Activated CD8-positive, alpha-beta memory T cell treated with anti-CD3 and anti-CD28 coated beads for 4 hours (primary cell): ENCODE results near the gene SIRPD.
"Not testable (repeated sequence)": the region's sequence is repeated elsewhere in the genome, so short reads cannot be mapped to it uniquely, and the experiment has no call there.

Source experiments
- DNase-seq, 2 donors: peaks; one replicate each; pipeline ENCODE4 v3.0.0-alpha.2; 2020; ENCODE audit warnings: low read depth in 2 of 2

SIRPD gene

DNA sequence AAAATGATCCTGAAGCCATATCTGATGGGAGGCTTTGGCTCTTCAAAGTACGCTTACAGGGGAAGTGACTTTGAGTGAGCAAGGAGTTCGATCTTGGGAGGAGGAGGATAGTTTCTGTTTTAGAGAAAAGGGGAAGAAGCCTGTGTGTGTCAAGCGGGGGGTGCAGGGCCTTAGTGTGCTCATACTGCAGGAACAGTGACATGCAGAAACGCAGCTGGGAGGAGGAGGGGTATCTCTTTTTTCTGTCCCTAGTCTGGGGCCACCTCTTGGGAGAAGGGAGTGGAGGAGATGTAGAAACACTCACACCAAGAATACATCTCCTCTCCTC lies 19.8 kb downstream of the SIRPD start:
- no peak for DNase-seq

GRCh38 chr20:1536893-1537730 lies 20.4 kb downstream of the SIRPD start:
- DNase-seq = no peak

DNA sequence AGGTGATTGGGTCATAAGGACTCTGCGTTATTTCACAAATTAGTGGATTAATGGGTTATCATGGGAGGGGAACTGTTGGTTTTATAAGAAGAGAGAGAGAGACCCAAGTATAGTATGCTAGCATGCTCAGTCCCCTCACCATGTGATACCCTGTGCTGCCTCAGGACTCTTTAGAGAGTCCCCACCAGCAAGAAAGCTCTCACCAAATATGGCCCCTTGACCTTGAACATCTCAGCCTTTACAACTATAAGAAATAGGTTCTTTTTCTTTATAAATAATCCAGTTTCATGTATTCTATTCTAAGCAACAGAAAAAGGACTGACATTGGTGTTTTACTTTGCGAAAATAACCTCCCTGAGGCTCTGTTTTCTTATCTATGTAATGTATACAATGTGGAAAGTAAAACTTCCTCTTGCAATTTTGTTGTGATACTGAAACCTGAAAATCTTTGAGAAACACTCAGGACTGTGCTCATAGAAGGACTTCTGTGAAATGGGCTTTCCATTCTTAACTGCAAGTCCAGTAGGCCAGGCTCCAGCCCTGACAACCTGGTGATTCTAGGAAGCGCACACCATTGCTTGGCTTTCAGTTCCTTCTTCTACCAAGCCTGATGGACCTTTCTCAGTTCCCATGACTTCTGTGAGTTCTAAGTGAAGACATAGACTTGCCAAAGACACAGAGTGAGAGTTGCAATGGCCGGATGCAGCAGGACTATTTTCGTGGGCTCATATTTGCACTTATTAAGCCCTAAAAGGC lies 21.9 kb downstream of the SIRPD start:
- DNase-seq = no peak

- DNase-seq = no peak
Measured at GRCh38 chr20:1534526-1534925, 23.0 kb downstream of the SIRPD start.

DNA sequence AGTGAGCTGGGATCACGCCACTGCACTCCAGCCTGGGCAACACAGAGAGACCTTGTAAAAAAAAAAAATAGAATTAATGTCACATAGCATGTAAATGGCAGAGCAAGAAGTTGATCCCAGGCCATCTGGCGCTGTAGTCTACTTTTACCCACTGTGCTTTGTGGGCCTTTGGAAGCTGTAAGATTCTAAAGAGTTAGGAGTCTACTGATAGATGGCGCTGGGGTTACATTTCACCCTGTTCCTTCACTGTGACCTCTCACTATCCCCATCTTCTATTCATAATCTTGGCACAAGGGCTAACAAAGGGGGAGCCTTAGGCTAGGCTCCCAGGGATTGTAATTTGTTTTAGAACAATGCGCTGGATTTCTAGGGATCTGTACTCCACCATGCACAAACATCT lies 24.4 kb downstream of the SIRPD start:
- DNase-seq = no peak

GRCh38 chr20:1528811-1529210 lies 28.7 kb downstream of the SIRPD start:
- DNase-seq = no peak

DNA sequence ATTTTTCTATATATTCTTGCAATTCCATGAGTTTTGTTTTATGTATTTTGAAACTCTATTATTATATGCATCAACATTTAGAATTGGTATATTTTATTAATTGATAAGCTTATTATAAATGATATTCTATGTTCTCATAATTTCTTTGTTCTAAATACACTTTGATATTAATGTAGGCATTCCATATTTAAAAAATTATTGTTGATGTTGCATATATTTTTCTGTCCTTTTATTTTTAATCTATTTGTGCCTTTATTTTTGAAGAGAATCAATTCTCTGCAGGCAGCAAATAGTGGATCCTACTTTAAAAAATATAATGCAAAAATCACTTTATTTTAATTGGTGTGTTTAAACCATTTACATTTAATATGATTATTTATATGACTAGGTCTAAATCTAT lies 29.6 kb downstream of the SIRPD start:
- DNase-seq = no peak

GRCh38 chr20:1526896-1527295 lies 30.6 kb downstream of the SIRPD start:
- no peak for DNase-seq

- no peak for DNase-seq
Measured at GRCh38 chr20:1526310-1526709, 31.2 kb downstream of the SIRPD start.

- DNase-seq = no peak
Measured at GRCh38 chr20:1524004-1524403, 33.5 kb downstream of the SIRPD start.

DNA sequence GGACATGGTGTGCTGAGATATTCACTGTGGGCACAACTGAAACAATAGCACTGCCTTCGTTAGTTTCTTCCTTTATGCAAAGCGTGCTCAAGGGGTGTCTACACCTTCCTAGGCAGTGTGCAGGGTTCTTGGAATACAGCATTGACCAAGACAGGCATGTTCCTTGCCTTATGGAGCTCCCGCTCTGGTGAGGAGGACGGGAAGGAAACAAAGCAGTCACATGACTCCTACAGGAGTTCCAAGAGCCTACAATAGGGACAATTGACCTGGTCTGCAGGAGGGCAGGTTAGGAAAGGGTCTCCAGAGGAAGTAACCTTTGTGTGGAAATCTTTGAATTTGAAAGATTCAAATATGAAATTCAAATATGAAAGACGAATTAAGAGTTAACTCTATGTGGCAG lies 40.5 kb downstream of the SIRPD start:
- no peak for DNase-seq

DNA sequence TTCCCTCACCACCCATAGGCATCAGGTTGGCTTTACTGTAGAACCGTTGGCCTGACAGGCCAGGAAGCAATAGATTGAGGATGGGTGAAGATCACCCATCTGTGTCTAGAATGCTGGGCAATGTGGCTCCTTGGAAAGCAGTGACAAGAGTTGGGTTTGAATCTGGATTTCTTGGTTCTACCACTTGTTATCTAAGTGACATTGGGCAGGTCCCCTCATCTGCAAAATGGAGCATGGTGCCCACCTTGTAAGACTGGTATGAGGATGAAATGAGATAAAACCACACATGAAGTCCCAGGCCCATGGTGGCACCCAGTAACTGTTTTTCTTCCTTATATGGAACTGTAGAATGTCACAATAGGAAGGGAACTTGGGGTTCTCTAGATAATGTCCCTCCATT lies 43.7 kb downstream of the SIRPD start:
- no peak for DNase-seq

GRCh38 chr20:1509237-1509636 lies 48.3 kb downstream of the SIRPD start:
- peak in 1 of 2 donors; percentile 3 for DNase-seq

DNA sequence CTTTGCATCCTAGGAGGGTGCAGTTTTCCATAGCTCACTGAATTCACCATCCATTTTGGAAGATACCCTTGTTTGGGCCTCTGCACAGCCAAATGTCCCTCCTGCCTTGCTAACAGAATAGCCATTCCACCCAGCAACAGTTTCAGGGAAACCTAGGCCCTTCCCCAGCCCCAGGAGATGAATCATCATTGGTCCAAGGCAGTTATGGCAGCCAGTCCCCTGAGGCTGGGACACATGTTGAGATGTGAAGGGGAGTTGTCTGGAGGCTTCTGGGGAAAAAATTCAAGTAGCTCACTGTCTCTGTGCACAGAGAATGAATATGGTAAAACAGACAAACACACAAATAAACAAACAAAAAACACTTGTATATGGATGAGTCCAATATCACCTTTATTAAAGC lies 48.9 kb downstream of the SIRPD start:
- no peak for DNase-seq

DNA sequence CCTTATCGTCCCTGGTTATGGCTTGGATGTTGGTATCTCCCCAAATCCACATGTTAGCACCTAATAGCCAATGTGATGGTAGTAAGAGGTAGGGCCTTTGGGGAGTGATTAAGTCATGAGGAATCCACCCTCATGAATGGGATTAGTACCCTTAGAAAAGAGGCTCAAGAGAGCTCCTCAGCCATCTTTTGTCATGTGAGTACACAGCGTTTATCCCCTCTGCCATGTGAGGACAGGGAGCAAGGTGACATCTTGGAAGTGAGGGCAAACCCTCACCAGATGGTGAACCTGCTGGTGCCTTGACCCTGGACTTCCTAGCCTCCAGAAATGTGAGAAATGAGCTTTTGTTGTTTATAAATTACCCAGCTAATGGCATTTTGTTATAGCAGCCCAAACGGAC lies 50.2 kb downstream of the SIRPD start:
- no peak for DNase-seq

DNA sequence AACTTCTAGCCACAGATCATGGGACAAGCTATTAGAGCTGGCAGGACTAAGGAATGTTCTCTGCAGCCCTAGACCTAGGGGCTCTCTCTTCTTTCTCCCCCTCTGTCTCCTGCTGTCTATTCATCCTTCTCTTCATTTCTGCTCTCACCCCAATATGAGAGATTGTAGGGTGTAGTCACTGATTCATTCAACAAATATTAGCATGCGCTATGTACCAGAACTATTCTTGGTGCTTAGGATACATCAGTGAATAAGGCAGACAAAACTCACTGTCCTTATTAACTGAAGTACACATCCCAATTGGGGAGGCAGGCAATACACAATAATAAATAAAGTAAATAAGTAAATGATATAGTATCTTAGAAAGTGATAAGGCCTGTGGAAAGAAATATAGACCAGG lies 51.6 kb downstream of the SIRPD start:
- no peak for DNase-seq

- no peak for DNase-seq
Measured at GRCh38 chr20:1505361-1505760, 52.1 kb downstream of the SIRPD start.

- peak; percentile 40 to 56 for DNase-seq
Measured at GRCh38 chr20:1503564-1504227, 53.8 kb downstream of the SIRPD start.

DNA sequence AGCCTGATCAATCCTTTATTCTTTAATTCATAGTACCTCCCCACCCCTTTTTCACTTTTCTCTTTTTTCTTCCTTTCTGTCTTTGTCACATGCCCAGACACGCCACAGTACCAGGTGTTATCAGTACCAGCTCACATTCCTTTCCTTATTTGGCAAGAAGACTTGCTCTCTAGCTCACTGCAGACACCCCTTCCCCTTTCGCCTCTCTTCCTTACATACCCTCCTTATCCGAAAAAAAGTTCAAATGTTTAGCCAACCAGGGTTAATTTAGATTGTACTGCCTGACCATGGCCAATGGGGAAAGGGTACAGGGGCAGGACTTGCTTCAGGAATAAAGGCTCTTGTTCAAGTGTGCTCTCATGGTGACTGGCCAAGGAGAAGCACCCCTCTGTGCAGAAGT lies 57.0 kb downstream of the SIRPD start:
- DNase-seq = no peak

- DNase-seq = no peak
Measured at GRCh38 chr20:1499528-1500420, 57.7 kb downstream of the SIRPD start.

DNA sequence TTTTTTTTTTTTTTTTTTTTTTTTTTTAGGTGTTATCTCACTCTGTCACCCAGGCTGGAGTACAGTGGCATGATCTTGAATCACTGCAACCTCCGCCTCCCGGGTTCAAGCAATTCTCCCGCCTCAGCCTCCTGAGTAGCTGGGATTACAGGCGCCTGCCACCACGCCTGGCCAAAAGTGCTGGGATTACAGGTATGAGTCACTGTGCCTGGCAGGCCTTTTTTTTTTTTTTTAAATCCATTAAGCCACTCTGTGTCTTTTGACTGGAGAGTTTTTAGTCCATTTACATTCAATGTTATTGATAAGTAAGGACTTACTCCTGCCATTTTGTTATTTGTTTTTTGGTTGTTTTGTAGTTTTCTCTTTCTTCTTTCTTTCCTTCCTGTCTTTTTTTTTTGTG lies 60.1 kb downstream of the SIRPD start:
- not testable (repeated sequence) for DNase-seq

- no peak for DNase-seq
Measured at GRCh38 chr20:1496930-1497329, 60.6 kb downstream of the SIRPD start.
